ENCODE measurements around the gene AFF1.

DNA sequence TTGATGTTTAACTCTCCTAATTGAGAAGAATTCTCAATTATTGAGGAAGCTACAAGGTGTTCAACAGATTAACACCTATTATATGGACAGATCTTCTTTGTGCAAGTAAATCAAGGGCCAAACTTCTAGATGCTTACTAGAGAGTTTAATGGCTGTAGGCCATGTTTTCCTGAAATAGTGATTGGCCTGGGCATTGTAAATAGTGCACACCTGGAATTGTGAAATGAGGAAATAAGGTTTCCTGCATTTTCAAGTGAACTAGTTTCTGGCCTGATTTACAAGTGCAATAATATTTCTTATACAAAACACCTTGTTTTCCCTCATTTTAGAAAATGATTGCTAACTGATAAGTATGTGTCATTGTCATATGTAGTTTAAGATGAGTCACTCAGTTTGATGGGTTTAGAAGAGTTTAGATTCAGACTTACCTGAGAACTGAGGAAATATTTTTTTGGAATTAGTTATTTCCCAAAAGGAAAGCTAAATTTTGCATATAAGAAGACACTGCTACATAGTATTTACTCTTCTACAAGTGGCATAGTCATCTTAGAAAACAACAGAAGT lies 21.2 kb downstream of the AFF1 start:
- TF ChIP-seq, protein P1, sequence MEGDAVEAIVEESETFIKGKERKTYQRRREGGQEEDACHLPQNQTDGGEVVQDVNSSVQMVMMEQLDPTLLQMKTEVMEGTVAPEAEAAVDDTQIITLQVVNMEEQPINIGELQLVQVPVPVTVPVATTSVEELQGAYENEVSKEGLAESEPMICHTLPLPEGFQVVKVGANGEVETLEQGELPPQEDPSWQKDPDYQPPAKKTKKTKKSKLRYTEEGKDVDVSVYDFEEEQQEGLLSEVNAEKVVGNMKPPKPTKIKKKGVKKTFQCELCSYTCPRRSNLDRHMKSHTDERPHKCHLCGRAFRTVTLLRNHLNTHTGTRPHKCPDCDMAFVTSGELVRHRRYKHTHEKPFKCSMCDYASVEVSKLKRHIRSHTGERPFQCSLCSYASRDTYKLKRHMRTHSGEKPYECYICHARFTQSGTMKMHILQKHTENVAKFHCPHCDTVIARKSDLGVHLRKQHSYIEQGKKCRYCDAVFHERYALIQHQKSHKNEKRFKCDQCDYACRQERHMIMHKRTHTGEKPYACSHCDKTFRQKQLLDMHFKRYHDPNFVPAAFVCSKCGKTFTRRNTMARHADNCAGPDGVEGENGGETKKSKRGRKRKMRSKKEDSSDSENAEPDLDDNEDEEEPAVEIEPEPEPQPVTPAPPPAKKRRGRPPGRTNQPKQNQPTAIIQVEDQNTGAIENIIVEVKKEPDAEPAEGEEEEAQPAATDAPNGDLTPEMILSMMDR (IDR thresholded peaks at IDR 0.05), result no peak
- no peak for TF ChIP-seq POLR2A (IDR thresholded peaks at IDR 0.05)
